Gastrocnemius medialis (tissue), 4 donors: ENCODE measurements around the gene CTTNBP2.

Experiments
- POLR2A ChIP-seq, 2 donors: fragments of 450-650 bp; IDR thresholded peaks; one replicate each; pipeline ENCODE4 v1.6.1; 2017; ENCODE audit warnings: antibody characterized with exemption in 2 of 2, mild to moderate bottlenecking in 2 of 2, moderate library complexity in 2 of 2
- TF ChIP-seq, protein P1 (sequence below), 5 experiments: fragments of 450-650 bp in 3 of 5; fragments of 200-600 bp in 2 of 5; sonication (generic) in 2 of 5; IDR thresholded peaks in 4 of 5; conservative IDR thresholded peaks in 1 of 5; 1 replicate in 4 of 5; 2 replicates in 1 of 5; pipeline ENCODE4 v1.5.1; 2016 to 2019; ENCODE audit warnings: antibody characterized with exemption in 5 of 5, mild to moderate bottlenecking in 3 of 5, moderate library complexity in 3 of 5

DNA sequence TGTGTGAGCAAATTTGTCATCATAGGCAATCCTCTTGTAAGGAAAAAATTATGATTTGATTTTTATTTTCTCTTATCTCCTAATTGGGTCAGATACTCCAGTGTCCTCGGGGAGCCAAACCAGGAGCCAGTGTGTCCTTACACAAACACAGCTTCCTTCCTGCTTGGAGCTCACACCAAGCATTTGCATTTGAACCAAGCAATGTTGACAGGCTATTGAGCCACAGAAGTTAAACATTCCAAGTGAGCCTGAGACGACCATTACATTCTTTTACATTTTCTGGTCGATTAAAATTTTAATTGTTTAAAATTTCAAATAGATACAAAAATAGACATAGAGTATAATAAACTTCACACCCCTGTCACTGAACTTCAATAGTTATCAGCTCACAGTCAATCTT is 198.6 kb downstream of the CTTNBP2 start:
- TF ChIP-seq, protein P1, sequence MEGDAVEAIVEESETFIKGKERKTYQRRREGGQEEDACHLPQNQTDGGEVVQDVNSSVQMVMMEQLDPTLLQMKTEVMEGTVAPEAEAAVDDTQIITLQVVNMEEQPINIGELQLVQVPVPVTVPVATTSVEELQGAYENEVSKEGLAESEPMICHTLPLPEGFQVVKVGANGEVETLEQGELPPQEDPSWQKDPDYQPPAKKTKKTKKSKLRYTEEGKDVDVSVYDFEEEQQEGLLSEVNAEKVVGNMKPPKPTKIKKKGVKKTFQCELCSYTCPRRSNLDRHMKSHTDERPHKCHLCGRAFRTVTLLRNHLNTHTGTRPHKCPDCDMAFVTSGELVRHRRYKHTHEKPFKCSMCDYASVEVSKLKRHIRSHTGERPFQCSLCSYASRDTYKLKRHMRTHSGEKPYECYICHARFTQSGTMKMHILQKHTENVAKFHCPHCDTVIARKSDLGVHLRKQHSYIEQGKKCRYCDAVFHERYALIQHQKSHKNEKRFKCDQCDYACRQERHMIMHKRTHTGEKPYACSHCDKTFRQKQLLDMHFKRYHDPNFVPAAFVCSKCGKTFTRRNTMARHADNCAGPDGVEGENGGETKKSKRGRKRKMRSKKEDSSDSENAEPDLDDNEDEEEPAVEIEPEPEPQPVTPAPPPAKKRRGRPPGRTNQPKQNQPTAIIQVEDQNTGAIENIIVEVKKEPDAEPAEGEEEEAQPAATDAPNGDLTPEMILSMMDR (IDR thresholded peaks at IDR 0.05 in 4 of 5, conservative IDR thresholded peaks at IDR 0.05 in 1 of 5): no peak
- no peak for TF ChIP-seq POLR2A (IDR thresholded peaks at IDR 0.05)
